Choroid plexus epithelial cell (primary cell): Measurements from ENCODE around the gene RAB23.
A peak's percentile ranks its signal among the peaks of the same experiment; 100 is the strongest.

Experiments
- DNase-seq: peaks from one replicate; pipeline ENCODE4 v3.0.0-alpha.2; 2010; ENCODE audit warnings: low read depth
- H3K4me3 ChIP-seq: 2 replicates; pipeline ENCODE4 v1.5.1; 2011; ENCODE audit warnings: low read depth, mild to moderate bottlenecking, control low read depth, low read length, moderate library complexity
- TF ChIP-seq, protein P1 (sequence below): conservative IDR thresholded peaks from 2 replicates; pipeline ENCODE4 v1.5.1; 2011; ENCODE audit warnings: low read depth, mild to moderate bottlenecking, control low read depth, inconsistent platforms, low read length, moderate library complexity

RAB23 gene

DNA sequence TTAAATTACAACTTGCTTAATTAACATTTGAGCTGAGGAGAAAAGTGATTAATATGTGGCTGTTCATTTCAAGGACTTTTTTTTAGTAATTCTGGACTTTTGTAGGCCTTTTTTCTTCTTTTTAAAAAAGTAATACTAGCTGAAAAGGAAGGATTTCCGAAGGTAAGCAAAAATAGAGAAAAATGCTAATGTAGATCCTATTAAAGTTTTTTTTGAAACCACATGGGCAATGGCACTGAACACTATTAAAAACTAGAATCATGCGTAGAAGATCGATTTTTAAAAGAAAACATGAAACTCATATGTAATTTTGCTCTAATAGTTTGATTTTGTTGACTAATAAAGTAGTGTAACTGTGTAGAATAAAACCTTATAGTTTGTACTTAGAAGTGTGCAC lies 47.6 kb downstream of the RAB23 start:
- H3K4me3 ChIP-seq = no peak overlapping the region
- DNase-seq = no peak
- TF ChIP-seq, protein P1, sequence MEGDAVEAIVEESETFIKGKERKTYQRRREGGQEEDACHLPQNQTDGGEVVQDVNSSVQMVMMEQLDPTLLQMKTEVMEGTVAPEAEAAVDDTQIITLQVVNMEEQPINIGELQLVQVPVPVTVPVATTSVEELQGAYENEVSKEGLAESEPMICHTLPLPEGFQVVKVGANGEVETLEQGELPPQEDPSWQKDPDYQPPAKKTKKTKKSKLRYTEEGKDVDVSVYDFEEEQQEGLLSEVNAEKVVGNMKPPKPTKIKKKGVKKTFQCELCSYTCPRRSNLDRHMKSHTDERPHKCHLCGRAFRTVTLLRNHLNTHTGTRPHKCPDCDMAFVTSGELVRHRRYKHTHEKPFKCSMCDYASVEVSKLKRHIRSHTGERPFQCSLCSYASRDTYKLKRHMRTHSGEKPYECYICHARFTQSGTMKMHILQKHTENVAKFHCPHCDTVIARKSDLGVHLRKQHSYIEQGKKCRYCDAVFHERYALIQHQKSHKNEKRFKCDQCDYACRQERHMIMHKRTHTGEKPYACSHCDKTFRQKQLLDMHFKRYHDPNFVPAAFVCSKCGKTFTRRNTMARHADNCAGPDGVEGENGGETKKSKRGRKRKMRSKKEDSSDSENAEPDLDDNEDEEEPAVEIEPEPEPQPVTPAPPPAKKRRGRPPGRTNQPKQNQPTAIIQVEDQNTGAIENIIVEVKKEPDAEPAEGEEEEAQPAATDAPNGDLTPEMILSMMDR = no peak

DNA sequence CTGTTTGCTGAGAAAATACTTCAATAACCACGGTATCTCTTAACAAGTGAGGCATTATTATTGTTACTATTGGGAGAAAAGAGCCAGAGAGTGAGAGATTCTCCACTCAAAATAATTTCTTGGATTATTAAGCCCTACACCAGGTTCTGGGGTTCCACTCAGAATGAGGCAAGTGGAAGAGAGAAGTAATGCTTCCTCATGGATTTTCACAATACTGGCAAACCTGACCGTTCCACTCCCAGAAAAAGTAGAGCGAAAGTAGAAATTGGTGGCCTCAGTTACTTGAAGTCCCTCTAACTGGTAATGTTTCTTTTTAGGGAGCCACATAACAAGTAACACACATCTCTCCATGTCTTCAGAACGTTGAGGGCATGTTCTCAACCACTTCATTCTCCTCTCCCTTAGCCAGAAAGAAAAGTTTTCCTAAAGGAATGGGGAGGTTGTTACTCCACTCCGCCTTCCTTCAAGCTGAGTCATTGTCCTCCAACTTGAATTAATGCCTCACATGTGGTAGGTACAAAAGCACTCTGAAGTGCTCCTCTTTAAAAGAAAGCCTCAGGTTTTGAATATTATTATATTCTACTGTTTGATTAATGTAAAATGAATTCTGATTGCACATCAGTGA lies 48.1 kb downstream of the RAB23 start:
- DNase-seq = peak; percentile 68
- TF ChIP-seq, protein P1 = no peak
- peak overlapping the region; percentile 71 for H3K4me3 ChIP-seq

DNA sequence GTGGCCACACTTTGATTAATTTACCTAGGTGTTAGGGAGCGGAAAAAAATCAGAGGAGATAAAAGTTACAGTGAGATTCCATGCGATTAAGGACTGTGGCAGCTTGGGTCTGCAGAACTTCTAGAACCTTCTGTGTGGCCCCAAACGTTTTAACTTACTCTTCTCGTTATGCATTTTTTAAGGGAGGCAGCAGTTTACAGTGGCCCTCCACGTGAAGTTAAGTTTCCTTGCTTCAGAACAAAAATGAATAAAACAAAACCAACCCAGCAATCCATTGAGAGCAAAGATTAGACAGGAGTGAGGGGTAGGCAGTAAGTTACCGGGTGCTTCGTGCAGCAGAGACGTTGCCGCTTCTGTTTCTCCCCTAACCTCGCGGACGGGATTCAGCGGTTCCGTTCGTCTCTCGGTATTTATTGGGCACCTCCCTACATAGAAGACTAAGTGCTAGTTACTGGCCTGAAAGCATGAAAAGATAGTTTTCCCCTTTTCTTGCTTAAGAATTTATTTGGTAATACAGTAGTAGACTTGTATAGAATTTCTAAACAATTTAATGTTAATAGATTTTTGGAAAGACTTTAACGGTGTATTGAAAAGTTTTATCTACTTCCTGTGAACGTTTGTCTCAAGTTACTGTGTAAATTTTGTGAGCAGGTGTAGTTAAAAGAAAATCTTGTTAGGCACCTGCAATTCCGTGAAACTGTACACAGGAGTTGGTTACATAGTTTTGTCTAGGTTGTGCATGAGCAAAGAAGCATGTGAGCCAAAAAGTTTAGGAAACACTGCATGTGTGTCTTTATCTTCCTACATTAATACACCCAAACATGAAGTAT lies 48.8 kb downstream of the RAB23 start:
- H3K4me3 ChIP-seq = peak overlapping the region; percentile 71
- TF ChIP-seq, protein P1 = no peak
- peak; percentile 46 for DNase-seq

DNA sequence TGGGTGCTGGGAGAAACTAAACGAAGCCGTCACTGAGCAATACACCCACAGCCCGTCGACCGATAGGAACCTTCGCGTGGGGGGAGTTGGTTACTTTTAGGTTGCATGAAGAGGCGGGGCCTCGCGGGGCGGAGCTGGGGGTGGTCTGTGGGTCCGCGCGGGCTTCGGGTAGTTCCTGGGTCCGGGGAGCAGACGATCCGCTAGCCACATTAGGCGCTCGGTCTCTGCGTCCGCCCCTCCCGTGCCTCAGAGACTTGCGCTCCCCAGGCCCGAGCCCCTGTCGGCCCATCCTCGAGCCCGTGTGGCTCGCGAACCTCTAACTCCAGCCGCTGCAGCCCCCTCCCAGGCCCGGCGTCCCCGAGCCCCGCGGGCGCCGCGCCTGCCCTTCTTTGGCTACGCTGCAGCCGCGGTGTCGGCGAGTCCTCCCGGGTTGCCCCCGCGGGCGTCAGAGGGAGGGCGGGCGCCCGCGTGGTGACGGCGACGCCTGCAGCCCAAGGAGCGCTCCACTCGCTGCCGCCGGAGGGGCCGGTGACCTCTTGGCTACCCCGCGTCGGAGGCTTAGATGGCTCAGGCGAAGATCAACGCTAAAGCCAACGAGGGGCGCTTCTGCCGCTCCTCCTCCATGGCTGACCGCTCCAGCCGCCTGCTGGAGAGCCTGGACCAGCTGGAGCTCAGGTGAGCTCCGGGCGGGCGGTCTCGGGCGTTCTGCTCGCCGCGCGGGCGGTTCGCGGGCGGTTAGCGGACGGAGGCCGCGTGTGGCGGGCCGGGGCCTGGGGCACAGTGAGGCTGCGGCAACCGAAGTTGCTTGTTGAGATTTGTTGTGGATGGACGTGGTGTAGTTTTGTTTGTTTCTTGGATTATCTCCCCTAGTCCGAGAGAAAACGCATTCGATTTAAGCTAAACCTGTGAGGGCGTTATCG lies 49.7 kb downstream of the RAB23 start, which contains the start of gene BAG2:
TSS of gene BAG2 (plus strand) at position 191 of the 920 bp plus-strand sequence. CDS start at position 563, 372 bp downstream.
- peak; percentile 93 for DNase-seq
- peak within 1 kb of the TSS; percentile 71 for H3K4me3 ChIP-seq
- TF ChIP-seq, protein P1 = peak; percentile 36

DNA sequence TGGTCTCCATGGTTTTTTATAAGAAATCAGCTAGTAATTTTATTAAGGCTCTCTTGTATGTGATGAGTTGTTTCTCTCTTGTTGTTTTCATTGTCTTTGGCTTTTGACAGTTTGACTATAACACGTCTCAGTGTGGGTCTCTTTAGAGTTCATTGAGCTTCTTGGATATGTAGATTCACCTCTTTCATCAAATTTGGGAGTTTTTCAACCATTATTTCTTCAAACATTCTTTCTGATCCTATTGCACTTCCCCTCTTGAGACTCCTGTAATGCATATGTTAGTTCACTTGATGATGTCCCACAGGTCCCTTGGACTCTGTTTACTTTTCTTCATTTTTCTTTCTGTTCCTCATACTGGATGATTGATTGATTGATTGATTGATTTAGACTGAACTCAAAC lies 57.0 kb downstream of the RAB23 start:
- TF ChIP-seq, protein P1 = no peak
- DNase-seq = no peak
- H3K4me3 ChIP-seq = no peak overlapping the region

DNA sequence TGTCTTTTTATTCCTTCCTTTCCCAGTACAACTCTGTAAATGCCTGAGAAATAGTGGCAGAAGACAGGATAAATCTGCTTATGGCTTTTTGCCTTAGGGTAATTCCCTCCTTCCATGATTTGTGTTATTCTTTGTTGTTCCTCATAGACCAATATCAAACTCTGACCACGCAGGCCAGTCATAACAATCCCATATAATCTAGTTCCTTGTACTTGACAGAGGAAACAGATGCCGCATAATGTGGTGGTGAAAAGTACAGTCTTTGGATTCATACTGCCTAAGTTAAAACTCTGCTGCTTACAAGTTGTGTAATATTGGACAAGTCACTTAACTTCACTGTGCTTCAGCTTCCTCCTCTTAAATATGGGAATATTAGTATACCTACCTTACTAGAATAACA lies 58.2 kb downstream of the RAB23 start:
- H3K4me3 ChIP-seq = no peak overlapping the region
- TF ChIP-seq, protein P1 = no peak
- DNase-seq = no peak
